Pulmonary artery endothelial cell (primary cell): ENCODE measurements around the gene SLC8A1. TPM values are rescaled to one million over a fixed set of nuclear protein-coding genes. Genes with fewer than 3 reads are reported as not detected.
A peak's percentile ranks its signal among the peaks of the same experiment; 100 is the strongest.

Experiments used
- DNase-seq: peaks from one replicate; pipeline ENCODE4 v3.0.0-alpha.2; 2011; ENCODE audit warnings: low read depth, low spot score
- total RNA-seq: library from RNA; depleted of rRNA; stranded (reverse); fragments of >200 nt; gene quantifications from 2 replicates; pipeline ENCODE4 v1.2.3, GENCODE V29; 2014

SLC8A1 gene
- total RNA-seq, 1 donor from 2014 or later = 12.5 TPM

DNA sequence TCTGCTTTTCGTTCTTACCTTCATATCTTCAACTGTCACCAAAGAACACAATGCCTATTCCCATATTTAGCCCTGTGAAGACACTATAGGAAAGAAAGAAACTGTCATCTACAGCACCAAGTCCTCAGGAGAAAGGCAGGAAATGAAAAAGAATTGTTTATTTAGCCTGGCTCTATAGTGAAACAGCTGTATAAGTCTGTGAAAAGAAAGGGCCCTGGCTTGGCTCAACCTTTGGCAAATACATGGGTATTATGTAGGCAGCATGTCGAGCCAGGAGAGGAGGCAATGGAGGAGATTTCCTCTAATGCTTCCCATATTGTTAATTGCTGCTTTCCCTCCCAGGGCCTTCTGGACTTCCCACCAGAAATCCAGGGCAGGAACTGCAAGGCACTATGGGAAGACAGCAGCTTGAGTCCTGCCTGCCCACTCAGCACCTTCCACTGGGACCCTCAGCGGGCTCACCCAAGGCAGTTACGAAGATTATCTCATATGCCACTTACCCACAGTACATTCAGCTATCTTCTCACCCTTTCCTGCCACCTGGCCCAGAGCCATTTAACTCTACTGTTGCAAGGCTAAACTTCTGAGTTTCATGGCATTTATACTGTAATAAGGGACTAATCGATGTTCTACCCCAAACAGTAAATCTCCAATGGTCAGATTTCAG, 30.1 kb downstream of the SLC8A1 start:
- DNase-seq = no peak

DNA sequence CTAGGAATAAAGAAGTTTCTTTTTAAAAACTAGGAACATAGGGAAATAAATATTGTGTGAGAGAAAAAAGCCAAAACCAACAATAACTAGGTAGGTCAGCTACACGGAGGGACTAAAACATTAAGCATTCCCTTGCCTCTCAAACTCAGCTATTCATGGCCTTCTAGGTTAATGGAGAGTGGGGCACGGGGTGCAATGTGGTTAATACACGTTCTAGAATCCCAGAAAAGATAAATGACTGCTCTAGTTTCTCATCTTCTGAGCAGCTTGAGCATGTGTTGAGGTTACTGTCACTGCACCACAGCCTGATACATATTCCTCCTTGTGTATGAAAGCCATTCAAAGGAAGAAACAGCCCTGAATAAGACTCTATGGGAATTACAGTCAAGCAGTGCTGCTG, 31.4 kb downstream of the SLC8A1 start:
- no peak for DNase-seq

DNA sequence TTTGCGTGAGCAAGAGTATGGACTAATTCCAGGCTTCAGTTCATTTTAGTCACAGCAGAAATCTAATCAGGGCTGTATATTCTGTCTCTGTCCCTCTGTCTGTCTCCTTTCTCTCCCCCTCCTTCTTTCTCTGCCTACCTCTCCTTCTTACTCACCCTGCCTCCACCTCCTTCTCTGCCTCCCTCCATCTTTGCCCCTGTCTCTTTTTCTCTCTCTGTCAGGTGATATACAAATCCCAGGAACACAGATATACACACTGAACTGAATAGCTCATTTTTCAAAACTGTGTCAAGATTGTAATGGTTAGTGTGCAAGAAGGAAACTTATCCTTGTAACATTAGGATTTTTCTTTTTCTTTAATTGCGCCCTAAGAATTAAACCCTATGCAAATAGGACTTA, 32.5 kb downstream of the SLC8A1 start:
- DNase-seq = no peak

DNA sequence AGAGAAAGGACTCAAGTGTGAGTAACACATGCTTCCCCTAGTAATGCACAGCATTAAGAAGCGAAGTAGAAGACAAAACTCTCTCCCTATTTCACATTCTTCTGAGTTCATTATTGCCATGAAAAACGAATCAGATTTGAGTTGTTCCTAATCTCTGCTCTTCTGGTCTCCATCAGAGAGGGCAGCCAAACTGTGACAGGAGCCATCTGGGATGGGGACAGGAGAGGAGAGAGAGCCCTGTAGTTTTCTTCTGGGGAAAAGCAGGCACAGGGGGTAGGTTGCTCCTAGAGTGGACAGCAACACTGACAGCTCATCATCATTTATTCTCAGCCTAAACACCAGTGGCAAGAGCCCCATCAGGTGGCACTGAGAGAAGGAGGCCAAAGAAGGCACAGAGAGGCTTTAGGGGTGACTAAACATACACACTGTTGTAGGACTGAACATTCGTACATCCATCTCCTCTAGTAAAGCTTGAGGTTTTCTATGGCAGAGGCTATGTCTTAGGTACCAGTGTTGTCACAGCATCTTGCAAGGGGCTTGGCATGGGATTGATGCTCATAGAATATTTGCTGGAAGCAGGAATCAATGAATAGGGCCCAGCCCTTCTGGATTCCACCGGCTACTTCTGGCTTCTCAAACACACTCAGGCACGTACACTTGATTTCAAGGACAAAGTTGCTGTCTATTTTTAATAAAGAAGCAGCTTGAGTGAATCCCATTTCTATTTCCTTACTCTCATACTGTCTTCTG, 33.1 kb downstream of the SLC8A1 start:
- no peak for DNase-seq

- DNase-seq = no peak
These were observed 35.4 kb downstream of the SLC8A1 start for GRCh38 chr2:40416486-40416885.

DNA sequence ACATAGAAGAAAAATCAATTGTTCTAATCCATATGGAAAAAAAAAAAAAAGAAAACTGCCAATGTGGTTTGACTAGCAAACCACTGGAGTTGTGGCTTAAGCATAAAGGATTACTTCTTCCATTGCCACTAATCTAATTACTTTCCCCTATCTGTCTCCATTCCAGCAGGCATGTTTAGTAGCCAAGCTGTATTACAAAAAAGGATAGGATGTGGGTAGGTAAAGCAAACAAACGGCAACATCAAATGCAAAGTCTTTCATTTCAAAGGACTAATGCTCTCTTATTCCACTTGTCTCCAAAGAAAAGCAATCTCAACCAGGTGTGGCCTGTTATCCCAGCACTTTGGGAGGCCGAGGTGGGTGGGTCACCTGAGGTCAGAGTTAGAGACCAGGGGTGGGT, 36.5 kb downstream of the SLC8A1 start:
- DNase-seq = no peak

DNA sequence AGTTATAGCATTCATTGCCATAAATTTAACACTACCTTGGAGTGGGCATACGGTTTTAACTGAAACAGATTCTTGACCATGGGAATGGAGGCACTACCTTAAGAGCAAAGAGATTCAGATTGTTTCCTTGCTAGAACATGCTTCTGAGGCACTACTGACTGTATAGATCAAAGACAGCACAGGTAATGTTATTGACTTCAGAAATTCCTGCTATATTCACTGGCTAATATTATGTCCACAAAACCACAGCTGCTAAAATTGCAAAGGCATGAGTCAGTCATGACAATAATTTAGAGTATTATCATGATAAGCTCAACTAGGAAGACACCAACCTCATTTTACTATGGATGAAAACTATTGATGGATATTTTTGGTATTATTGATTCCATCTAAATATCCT, 39.4 kb downstream of the SLC8A1 start:
- no peak for DNase-seq

GRCh38 chr2:40410695-40411094, 41.2 kb downstream of the SLC8A1 start:
- DNase-seq = no peak

DNA sequence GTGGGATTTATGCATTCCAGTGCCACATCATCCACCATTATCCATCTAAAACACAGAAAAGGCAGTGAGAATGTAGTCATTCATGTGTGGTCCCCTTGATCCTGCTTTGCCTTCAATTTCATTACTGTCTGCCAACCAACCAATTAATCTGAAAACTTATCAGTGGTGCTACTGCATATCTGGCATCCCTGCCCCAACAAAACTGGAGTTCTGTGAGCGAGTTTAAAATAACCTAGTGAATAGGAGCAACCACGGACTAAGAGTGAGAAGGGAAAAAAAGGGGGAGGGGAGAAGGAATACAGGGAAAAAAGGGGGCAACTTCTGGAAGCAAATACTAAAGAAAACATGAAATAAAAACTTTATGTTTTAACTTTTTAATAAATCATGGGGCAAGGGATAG, 42.2 kb downstream of the SLC8A1 start:
- DNase-seq = no peak

DNA sequence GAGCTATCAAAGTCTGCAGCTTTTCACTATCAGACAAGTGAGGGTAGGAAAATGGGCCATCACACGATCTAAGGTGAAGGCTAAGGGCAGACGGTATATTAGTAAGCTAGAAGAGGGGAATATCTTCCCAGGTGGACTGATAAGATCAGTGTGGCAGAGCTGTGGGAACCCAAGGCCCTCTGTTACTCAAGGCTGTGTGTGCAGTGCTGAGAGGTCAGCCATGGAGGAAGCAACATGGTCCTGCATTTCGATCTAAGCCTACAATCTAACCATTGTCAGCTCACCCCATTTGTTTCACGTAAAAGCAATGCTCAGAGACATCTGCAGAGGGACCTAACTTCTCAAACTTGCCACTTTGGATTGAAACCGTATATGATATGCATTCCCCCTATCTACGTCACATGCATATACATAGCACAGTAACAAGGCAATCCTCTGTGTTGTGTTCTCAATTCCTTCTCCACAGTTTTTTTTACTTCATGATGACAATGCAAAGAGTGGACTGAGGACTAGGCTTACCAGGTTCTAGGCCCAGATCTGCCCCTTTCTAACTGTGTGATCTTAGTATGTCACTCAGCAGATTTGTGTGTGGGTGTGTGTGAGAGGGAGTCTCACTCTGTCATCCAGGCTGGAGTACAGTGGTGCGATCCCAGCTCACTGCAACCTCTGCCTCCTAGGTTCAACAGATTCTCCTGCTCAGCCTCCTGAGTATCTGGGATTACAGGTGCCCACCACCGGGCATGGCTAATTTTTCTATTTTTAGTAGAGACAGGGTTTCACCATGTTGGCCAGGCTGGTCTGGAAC, 45.2 kb downstream of the SLC8A1 start:
- no peak for DNase-seq

GRCh38 chr2:40405465-40405864, 46.4 kb downstream of the SLC8A1 start:
- no peak for DNase-seq

DNA sequence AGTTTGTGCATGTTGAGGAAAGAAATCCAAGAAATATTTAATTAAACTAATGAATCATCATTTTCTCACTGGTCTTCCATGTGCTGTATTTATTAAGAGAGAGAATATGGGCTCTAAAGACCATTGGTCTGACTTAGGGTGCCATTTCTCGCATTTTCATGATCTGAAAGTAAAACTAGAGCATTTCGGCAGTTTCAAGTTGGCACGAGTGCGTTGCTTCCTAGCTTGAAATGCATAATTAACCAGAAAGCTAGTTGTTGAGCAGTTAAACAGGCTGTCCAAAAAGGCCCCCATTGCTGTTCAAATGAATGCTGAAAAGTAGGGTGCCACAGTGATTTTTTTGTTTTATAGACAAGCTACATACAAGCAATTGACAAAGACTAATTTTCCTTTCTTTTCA, 47.4 kb downstream of the SLC8A1 start:
- no peak for DNase-seq

GRCh38 chr2:40403233-40403836, 48.6 kb downstream of the SLC8A1 start:
- DNase-seq = no peak

DNA sequence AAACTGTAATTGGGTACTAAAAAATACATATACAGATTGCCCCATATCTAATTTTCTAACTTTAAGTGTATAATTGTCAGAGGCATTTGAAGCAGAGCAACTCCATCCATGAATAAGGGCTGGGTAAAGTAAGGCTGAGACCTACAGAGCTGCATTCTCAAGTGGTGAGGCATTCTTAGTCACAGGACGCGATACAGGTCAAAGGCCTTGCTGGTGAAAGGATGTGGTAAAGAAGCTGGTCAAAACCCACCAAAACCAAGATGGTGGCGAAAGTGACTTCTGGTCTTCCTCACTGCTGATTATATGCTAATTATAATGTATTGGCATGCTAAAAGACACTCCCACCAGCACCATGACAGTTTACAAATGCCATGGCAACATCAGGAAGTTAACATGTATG, 50.0 kb downstream of the SLC8A1 start:
- DNase-seq = peak; percentile 39

GRCh38 chr2:40400336-40400953, 51.4 kb downstream of the SLC8A1 start:
- no peak for DNase-seq

DNA sequence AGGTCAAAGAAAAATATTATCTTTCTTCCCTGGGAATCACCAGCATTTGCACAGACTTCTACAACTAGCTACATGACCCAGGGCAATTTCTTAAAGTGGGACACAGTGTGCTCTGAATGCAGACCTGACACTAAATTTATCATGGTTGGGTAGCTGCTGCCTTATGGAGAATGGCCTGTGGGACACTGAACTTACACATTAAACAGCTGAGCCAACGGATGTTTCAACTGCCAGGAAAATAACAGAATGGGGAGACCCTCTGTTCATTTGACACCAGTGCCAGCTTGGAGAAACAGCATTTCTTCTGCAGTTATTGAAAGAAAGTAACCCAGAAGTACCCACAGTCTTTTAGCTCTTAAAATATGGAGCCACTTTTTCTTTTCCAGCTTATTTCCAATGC, 54.1 kb downstream of the SLC8A1 start:
- DNase-seq = no peak

GRCh38 chr2:40396124-40396523, 55.8 kb downstream of the SLC8A1 start:
- DNase-seq = no peak

- no peak for DNase-seq
These were observed 56.5 kb downstream of the SLC8A1 start for GRCh38 chr2:40395169-40396073.

DNA sequence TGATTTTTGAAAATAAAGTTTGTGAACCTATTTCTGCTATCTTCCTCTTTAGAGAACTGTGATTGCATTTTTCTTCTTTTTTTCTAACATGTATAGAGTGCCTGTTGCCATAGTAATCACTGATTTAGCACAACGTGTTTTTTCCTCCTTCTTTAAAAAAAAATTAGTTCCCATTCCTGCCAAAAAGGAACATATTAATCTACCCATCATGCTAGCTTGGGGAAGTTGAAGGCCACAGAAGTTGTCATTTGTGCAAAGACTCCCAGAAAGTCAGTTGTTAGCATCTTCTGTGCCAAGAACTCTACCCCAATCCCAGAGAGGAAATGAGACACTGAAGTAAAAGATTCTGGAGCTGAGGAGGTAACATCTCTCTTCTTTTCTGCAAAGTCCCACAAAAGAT, 57.3 kb downstream of the SLC8A1 start:
- no peak for DNase-seq

DNA sequence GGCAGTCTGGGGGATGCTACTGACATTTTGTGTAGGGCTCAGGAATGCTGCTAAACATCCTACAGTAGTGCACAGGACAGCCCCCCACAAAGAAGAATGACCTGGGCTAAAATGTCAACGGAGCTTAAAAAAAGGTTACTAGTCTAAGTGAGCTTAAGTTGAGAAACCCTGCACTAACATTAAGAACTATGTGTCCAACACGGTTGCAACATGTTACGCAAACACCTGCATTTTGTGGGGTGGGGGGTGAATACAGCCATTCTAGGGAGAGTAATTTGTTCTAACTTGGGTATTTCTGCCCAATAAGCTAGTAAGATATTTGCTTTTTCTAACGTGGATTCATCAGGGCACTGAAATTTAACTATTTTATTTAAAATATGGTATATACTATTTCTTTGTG, 57.9 kb downstream of the SLC8A1 start:
- DNase-seq = no peak

DNA sequence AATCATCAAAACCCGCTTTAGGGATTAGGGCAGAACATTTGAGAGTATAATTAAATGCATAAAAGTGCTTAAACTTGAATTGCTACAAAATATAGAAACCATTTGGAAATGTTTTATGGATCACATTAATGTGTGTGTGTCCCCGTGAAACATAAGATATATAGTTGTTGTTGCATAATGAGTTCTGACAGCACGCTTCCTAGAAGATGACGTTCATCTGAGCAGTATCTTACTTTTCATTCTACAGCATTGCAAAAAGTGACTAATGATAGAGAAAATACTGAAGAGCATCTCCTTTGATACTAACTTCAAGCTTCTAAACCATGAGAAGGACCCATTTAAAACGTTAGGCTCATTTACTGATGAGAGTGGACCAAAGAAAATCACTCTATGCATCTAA, 63.7 kb downstream of the SLC8A1 start:
- no peak for DNase-seq
